Tibial artery (tissue), 4 donors: ENCODE data around the gene PIP4K2A.

Experiments used
- DNase-seq, 2 donors: peaks; one replicate each; pipeline ENCODE4 v3.0.0-alpha.2; 2019
- H3K27ac ChIP-seq, 2 donors: fragments of 200-600 bp; sonication (generic) in 1 of 2; 1 replicate in 1 of 2; 2 replicates in 1 of 2; pipeline ENCODE4 v1.5.1; 2018 to 2019; ENCODE audit warnings: mild to moderate bottlenecking in 1 of 2
- H3K27me3 ChIP-seq, 2 donors: fragments of 200-600 bp; sonication (generic) in 1 of 2; one replicate each; pipeline versions ENCODE4 v1.5.1 to v1.6.0; 2016 to 2019
- H3K36me3 ChIP-seq, 3 donors: fragments of 200-600 bp; sonication (generic) in 2 of 3; one replicate each; pipeline ENCODE4 v1.5.1; 2016 to 2019; ENCODE audit warnings: mild to moderate bottlenecking in 2 of 3
- H3K4me1 ChIP-seq, 4 donors: fragments of 200-600 bp; sonication (generic) in 2 of 4; 1 replicate in 3 of 4; 2 replicates in 1 of 4; pipeline ENCODE4 v1.5.1; 2016 to 2019
- H3K4me3 ChIP-seq, 2 donors: fragments of 200-600 bp; sonication (generic) in 1 of 2; 1 replicate in 1 of 2; 2 replicates in 1 of 2; pipeline ENCODE4 v1.5.1; 2018 to 2019; ENCODE audit warnings: mild to moderate bottlenecking in 2 of 2
- H3K9me3 ChIP-seq, 3 donors: fragments of 200-600 bp; sonication (generic) in 1 of 3; one replicate each; pipeline ENCODE4 v1.5.1; 2016 to 2019
- intact Hi-C: fragments of 100-400 bp; cut with DNase I; formaldehyde crosslinking; loops from one replicate; pipeline ENCODE4 v1.15.0; 2023; ENCODE audit warnings: low total_unique reads
- TF ChIP-seq, protein P1 (sequence below), 2 experiments: fragments of 200-600 bp in 1 of 2; fragments of 450-650 bp in 1 of 2; IDR thresholded peaks; one replicate each; pipeline ENCODE4 v1.5.1; 2017 to 2019; ENCODE audit warnings: antibody characterized with exemption in 2 of 2, mild to moderate bottlenecking in 1 of 2, moderate library complexity in 1 of 2

Gene PIP4K2A

DNA sequence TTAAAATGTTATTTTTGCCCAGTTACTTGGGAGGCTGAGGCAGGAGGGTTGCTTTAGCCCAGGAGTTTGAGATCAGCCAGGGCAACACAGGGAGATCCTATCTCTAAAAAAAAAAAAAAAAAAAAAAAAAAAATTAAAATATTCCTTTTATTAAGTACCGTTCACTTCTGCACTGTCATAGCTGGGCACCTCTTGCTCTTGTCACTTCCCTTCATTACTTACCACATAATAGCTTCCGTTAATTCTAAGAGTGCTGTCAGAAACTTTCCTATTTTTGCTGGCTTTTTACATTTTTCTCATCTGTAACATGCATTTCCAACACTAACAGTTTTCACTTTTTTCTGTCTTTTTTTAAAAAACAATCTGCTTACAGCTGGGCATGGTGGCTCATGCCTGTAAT lies 132.9 kb downstream of the PIP4K2A start:
- H3K27me3 ChIP-seq: no peaks in the 10 kb centered on the region
- no peaks in the 10 kb centered on the region for H3K9me3 ChIP-seq
- peaks cover 7 to 71% (median 14%) of the 10 kb centered on the region in 3 donors for H3K36me3 ChIP-seq
- no peaks in the 10 kb centered on the region for H3K4me1 ChIP-seq
- H3K4me3 ChIP-seq: no peak overlapping the region
- intact Hi-C loops: no loop called here
- TF ChIP-seq, protein P1, sequence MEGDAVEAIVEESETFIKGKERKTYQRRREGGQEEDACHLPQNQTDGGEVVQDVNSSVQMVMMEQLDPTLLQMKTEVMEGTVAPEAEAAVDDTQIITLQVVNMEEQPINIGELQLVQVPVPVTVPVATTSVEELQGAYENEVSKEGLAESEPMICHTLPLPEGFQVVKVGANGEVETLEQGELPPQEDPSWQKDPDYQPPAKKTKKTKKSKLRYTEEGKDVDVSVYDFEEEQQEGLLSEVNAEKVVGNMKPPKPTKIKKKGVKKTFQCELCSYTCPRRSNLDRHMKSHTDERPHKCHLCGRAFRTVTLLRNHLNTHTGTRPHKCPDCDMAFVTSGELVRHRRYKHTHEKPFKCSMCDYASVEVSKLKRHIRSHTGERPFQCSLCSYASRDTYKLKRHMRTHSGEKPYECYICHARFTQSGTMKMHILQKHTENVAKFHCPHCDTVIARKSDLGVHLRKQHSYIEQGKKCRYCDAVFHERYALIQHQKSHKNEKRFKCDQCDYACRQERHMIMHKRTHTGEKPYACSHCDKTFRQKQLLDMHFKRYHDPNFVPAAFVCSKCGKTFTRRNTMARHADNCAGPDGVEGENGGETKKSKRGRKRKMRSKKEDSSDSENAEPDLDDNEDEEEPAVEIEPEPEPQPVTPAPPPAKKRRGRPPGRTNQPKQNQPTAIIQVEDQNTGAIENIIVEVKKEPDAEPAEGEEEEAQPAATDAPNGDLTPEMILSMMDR (IDR thresholded peaks at IDR 0.05): no peak
- no peak for DNase-seq
- no peak overlapping the region for H3K27ac ChIP-seq

DNA sequence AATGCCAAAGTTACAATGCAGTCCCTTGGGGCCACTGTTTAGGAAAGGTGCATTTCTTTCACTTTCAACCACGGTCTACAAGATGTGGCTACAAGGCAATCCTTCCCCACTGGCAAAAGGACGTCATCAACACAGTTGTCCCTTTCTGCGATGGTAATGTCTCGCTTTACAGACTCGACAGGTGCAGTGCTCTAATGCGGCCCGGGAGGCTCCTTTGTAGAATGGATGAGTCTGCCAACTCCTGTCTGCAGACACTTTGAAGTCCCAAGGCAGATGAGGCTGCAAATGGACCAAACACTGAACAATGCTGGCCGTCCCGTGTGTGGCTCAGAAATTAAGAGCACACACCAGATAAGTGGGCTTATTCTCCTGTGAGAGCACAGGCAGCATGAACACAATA lies 133.7 kb downstream of the PIP4K2A start:
- DNase-seq: no peak
- intact Hi-C loops: no loop called here
- Histone ChIP-seq H3K4me1 (no peaks in the 10 kb centered on the region), H3K36me3 (peaks cover 7 to 76% (median 14%) of the 10 kb centered on the region in 3 donors), H3K9me3 (no peaks in the 10 kb centered on the region), H3K27me3 (no peaks in the 10 kb centered on the region), H3K27ac (no peak overlapping the region), H3K4me3 (no peak overlapping the region)
- TF ChIP-seq, protein P1 (IDR thresholded peaks at IDR 0.05): no peak

GRCh38 chr10:22579826-22580225 lies 134.6 kb downstream of the PIP4K2A start:
- intact Hi-C loops: no loop called here
- no peak overlapping the region for H3K27ac ChIP-seq
- TF ChIP-seq, protein P1 (IDR thresholded peaks at IDR 0.05): no peak

DNA sequence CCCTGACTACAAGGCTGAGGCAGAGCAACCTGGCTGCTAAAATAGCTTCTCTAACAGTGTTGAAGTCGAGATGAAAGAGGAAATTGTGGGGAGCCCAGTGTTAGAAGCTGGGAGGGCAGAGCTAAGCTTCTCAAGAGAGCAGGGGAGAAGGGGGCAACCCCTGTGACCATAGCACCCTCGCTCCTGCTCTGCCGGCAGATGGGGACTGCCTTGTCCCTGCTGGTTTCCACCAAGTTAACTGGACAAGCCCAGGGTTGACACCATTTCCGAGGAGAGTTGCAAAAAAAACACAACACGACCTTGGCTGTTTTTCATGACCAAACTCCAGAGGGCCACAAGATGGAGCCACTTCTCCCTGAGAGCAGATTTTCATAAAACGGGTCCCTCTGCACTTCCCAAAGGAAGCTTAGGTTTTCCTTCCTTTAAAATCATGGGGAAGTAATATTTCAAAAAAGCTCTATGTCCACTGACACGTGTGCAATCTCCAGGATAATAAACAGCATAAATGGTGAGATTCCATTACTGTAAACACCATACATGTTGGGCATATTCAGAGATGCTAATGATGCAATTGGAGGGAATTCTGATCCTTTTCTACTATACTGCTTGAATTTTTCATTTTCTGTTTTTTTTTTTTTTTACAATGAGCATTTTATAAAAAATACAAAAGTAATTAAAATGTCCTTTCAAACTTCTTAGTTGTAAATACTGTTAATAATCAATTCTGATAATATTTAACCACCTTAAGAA lies 140.4 kb downstream of the PIP4K2A start:
- DNase-seq: no peak

More at GRCh38 chr10:22579826-22580225, 134.6 kb downstream of the PIP4K2A start:
- DNase-seq: no peak
- H3K27me3 ChIP-seq: no peaks in the 10 kb centered on the region
- no peaks in the 10 kb centered on the region for H3K4me1 ChIP-seq
- no peaks in the 10 kb centered on the region for H3K9me3 ChIP-seq
- H3K36me3 ChIP-seq: peaks cover 12 to 84% (median 14%) of the 10 kb centered on the region in 3 donors
- H3K4me3 ChIP-seq: no peak overlapping the region

DNA sequence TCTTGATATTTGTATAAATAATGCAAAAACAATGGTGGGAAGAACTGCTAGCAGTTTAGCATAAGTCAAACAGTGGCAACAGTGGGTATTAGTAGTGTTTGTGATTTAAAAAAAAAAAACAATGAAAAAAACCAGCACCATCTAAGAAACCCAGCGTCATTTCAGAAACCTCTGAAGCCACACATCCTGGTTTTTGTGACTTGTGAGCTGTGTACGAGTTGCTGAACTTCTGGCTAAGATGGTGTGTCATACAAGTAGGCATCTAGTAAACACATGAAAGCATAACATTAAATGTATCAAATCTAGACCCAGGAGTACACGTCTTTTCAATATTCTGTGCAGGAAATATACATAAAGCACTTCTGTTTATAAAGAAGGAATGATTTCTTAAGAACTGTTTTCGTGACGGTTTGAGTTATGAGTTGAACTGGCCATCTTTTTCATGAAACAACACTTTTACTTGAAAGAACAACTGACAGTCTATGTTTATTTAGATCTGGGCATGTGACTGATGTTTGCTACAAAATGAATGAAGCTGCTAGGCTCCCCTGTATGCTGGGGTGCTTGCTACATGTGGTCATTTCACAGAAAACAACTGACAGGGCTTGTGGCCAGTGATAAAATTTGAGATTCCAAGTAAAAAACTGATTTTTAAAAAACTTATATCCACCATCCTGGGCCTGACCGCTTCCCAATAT lies 143.5 kb downstream of the PIP4K2A start:
- no peaks in the 10 kb centered on the region for H3K27me3 ChIP-seq
- H3K36me3 ChIP-seq: peaks cover 28 to 60% (median 53%) of the 10 kb centered on the region in 3 donors
- no peaks in the 10 kb centered on the region for H3K9me3 ChIP-seq
- H3K4me3 ChIP-seq: no peak overlapping the region
- H3K4me1 ChIP-seq: no peaks in the 10 kb centered on the region
- no peak for DNase-seq
- TF ChIP-seq, protein P1 (IDR thresholded peaks at IDR 0.05): no peak
- H3K27ac ChIP-seq: no peak overlapping the region
- intact Hi-C loops: no loop called here

More for the DNA sequence above, 140.4 kb downstream of the PIP4K2A start:
- intact Hi-C loops: no loop called here
- Histone ChIP-seq H3K36me3 (peaks cover 17 to 54% (median 45%) of the 10 kb centered on the region in 3 donors), H3K4me1 (no peaks in the 10 kb centered on the region), H3K27ac (no peak overlapping the region), H3K9me3 (no peaks in the 10 kb centered on the region), H3K27me3 (no peaks in the 10 kb centered on the region), H3K4me3 (no peak overlapping the region)
- TF ChIP-seq, protein P1 (IDR thresholded peaks at IDR 0.05): peak; percentile 34 to 40
